Measurements from ENCODE around the gene KCNJ5. TPM values are rescaled to one million over a fixed set of nuclear protein-coding genes. Genes with fewer than 3 reads are reported as not detected.
A peak's percentile ranks its signal among the peaks of the same experiment; 100 is the strongest.

KCNJ5 gene
- polyA plus RNA-seq, 1 donor, result 3.6 TPM

DNA sequence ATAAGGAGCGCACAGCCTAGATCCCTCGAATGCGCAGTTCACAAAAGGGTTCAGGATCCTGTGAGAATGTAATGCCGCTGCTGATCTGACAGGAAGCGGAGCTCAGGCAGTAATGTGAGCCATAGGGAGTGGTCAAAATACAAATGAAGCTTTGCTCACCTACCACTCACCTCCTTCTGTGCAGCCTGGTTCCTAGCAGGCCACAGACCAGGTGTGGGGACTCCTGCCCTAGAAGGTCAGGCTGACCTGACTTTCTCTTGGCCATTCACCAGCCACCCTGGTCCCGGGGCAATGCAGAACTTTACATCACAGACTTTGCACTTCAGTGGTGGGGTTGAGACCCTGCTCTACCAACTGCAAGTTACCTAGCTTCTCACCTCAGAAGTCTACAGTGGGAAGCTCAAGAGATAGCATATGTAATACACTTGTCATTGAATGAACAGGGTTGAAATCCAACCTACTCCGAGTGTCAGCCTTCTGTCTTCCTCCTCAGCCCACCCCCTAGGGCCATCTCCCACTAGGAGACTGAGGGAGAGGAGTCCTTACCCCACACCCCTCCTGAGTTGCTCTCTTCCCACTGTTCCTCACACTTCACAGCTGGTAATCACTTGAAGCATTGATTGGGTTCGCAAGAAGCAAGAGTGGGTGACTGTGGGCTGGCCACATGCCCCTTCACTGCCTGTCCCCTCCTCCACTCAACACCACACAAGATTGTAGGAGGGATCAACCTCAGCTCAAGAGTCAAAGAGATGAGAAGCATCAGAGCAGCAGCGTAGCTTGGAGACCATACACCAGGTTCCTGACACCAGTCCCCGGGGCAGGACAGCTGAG is 22.1 kb upstream of the KCNJ5 start:
- DNase-seq, result no peak

DNA sequence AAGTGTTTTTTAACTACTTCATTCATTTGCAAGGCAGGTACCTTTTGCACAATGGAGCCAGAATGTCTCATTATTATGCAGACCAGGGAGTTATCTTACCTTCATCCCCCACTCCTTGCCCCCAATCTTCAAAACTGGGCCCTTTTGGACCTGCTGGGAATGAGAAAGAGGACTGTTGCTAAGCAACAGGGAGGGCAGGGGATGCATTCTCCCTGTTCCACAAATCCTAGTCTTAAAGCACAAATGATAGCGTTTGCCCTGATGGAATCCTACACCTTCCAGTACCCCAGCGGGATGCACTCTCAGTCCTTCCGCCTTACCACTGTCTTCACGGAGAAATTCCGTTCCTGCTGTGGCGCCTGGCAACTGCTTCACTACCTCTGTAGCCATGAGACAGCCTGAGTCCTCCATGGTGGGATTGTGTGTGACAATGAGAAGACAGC is 20.0 kb upstream of the KCNJ5 start:
- DNase-seq, result no peak

DNA sequence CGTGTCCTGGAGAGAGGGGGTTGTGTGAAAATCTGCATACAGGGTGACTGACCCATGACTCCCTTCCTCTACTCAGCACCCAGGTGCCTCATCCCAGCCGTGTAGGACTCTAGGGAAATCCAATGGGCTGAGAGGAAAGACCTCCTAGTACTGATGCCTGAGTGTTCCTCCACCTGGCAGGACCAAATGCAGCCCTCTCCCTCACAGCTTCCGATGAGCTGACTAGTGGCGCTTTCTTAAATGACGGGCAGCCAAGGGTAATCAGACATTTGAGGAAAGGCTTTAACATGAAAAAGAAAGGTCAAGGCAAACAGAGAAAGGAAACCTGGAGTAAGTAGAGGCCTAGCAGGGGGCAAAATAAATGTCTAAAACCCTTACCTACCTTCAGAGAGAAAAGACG is 19.1 kb upstream of the KCNJ5 start:
- DNase-seq, result no peak

DNA sequence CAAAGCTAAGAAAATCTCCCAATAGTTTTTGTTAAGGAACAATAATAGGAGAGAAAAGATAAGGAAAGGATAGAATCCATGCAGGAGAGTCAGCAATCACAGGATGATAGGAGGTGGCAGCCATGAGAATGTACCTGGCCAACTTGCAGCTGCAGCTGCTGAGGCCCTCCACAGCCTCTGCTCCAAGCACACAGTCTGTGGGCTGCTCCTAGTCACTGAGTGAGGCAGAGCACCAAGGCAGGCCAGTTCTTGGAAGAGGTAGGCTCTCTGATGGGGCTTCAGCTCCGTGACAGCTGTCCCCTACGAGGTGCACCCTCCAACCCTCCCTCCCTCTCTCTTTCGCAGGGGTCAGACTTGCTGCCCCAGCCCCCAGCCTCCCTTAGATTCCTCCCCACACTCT is 18.6 kb upstream of the KCNJ5 start:
- DNase-seq, result no peak

DNA sequence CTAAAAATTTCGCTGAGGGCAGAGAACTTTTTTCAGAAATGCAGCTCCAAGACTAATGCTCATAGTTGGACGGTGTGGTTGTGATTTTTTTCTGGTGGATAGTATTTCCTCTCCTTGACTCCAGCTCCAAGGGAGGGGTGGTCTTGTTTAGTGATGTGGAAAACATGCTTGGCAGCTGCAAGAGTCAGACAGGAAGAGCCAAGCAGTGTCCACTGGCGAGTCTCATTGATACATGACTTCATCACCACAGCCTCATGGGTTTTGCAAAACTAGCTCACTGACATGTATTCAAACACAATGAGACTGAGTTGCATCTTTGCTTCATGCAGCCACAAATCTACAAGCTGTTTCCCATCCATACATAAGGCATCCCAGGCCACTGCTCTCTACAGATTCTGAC is 16.7 kb upstream of the KCNJ5 start:
- no peak for DNase-seq

DNA sequence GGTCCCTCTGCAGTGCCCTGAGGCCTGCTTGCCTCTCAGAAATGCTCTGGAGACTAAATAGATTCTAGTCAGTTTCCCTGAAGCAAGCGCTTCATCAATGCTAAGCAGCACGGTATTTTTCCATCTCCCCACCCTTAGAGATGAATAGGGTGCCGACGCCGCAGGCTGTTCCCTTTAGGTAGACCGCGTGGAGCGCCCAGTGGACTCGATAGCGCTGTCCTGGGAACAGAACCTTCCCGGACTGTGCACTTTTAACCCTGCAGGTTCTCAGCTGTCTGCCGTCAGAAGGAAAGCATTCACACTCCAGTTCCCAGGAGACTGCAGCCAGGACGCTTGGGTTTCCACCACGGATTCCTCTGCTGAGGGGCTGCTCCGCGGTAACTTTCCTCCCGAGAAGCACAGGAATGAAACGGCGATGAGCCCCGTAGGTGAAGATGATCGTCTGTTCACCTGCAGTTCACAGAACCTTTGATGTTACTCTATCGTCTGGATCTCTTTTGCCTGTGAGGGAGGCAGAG is 15.0 kb upstream of the KCNJ5 start:
- DNase-seq, result no peak

DNA sequence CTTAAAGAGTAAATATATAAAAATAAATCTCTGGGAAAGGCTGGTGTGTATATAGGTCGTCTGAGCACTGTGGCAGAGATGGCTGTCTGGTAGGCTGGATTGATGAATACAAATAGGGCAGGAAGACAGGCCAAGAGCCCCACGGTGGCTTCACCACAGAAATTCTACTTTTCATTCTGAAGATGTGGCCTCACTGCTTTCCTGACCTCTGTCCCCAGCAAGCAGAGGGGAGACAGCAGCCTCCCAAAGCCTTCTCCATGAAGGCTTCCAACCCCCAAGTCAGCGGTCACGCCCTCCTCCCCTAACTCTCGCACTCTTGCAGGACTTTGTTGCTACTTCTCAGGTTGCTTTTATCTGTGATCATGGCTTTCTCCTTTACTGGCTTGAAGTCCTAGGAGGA is 13.4 kb upstream of the KCNJ5 start:
- DNase-seq, result no peak

DNA sequence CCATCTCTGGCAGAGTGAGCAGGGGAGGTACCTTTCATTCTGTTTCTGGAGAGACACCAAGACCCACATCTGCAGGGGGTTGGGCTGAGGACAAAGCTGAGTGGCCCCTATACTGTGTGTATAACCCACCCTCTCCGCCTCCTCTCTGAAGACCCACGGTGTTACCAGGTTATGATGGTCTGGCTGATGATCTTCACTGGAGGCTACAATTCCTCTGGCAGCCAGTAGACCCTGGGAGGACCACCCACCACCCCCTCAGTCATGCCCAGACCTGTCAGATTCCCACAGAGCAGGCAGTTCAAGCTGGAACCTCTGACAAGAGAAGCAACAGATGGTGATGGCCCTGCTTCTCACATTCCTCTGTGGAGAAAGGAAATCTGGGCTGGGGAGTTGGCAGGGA is 12.7 kb upstream of the KCNJ5 start:
- DNase-seq, result no peak

DNA sequence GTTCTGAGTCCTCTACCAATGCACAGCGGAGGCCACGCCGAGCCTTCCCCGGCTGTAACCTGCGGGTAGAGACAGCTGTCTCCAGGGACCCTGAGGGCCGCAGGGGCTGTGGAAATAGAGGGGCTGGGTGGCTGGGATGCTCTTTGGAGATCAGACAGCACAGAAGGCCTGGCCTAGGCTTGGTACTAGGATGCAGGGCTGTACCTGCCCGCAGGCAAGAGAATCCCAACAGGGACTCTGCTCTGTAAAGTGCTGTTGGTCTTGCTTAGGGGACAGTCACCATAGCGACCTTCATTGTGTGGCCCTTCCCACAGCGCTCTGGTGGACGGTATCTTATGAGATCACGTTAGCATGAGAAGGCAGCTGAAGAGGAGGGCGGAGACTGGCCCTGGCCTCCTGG is 11.3 kb upstream of the KCNJ5 start:
- no peak for DNase-seq

DNA sequence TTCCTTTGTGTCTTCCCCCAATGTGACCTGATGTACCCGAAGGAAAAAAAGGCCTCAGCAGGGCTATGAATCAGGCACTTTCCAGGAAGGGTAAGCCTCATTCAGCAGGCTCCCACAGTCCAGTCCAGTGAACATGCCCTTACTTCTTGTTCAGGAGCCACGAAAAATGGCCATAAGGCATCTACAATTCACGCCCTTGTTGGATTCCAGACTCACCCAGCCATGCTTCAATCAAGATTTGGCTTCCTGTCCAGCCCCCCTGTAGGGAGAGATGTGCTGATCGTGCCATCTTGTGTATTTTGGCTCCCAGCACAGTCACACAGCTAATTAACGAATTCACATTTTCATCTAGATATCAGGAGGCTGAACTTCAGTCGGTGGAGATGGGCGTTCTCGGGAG is 9.9 kb upstream of the KCNJ5 start:
- no peak for DNase-seq

DNA sequence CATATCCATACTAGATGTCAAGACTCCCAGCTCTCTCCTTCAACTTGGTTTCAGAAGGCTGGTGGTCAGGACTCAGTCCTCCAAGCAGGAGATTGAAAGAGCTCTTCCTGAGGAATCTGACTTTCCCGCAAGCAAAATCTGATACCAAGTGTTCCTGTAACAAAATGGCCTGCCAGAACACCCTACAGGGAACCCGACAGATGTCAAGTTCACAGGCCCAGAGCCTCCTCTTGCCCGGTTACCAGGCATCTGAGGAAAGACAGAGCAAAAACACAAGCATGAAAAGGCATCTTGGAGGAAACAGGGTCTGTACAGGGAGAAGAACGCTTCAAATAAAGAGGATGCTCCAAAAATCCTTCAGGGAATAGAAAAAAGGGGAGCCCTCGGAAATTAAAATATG is 8.7 kb upstream of the KCNJ5 start:
- DNase-seq, result no peak

DNA sequence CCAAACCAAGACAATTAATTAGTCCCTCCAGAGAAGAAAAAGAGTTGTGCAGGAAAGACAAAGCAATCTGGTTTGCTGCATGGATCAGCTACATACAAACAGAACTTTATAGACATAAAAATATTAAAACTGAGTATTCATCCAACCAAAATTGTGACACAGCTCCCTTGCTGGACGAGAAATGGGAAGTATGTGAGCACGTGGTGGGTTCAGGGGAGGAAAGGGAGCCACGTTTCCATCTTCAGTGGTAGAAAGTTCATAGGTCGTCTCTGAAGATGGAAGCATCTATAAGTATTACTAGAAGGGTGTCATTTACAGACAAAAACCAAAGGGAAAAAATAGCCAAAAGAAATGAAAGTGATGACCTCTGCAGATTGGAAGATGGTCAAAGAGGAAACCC is 7.1 kb upstream of the KCNJ5 start:
- no peak for DNase-seq

DNA sequence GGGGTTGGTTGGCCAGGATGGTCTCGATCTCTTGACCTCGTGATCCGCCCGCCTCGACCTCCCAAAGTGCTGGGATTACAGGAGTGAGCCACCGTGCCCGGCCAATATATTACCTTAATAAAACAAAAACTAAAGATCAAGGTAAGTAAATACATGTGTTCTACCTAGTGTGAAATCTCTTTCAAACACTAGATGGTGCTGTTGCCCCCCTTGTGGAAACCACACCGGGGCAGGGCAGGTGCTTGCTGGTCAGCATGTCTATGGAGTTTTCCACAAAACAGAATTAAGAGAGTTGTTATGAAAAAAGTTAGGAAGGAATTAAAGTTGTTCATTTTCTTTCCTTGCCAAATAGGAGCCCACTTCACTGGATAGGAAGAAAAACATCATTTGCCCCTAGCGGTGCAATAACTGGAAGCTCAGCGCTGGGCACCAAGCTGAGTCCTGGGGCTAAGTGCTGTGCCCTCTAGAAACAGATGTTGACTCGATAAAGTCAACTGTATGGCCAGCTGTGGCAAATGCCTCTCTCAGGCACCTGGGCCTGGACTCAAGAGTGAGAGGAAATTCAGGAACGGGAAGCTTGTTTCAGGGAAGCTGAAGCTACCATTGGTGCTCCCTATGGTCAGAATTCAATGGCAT is 6.3 kb upstream of the KCNJ5 start:
- peak; percentile 77 for DNase-seq

DNA sequence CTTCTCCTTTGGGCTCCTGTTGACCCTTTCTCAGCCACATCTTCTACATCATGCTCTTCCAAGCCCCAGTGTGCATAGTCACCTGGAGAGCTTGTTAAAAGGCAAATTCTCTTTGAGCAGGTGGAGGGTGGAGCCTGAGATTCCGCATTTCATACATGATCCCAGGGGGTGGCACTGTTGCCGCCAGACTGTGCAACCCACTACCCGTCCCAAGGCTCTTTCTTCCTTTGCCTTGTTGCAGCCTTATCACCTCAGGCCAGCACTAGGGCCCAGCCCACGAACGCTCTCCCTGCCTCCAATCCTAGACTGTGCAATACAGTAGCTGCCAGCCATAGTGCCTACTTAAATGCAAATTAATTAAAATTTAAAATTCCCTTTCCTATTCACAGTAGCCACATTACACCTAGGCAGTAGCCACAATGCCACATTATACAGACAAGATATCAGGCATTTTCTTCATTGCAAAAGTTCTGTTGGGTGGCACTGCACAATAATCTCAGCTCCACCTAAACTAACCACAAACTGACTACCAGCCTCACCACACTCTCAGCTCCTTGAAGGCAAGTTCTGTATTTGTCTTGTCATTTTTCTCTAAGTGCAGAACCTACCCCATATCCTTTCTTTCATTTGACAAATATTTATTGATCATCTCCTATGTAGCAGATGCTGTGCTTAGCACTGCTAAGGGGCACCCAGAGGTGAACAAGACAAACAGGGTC is 4.6 kb upstream of the KCNJ5 start:
- no peak for DNase-seq

DNA sequence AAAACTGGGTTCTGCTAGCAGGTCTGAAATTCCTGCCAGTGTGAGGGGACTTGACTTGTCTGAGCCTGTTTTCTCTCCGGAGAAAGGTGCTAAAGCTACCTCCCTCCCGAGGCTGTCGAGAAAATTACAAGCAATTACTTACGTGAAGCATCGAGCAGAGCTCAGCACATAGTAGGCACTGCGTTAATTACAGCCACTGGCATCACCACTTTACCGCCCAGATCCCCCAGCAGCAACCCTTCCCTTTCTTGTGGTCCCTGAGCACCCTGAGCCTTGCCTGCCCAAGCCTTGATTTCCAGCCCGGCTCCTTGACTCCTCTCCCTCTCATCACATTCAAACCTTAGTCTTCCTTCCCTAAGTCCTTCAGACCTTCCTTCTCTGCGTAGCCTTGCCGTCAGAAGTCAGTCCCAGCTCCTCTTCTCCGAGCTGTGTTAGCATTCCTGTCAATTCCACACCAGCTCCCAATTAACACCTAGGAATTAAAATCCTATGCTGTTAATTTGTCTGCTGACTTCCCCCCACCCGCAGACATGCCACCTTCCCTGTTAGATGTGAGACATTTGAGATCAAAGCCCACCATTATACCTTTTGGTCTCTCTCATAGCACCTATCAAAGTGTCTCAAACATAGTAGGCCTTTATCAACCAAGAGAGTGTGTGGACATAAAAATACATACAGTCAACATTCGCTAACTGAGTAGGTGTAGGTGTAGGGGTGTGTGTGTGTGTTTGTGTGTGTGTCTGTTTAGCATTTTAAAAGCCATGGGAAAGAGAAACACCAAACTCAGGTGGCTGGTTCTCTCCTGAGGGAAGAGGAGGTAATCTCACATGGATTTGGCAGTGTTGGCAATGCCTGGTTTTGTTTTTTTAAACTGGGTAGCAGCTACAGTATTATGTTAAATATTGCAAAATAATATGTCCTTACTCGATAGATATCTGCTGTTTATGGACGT is 2.8 kb upstream of the KCNJ5 start:
- no peak for DNase-seq

DNA sequence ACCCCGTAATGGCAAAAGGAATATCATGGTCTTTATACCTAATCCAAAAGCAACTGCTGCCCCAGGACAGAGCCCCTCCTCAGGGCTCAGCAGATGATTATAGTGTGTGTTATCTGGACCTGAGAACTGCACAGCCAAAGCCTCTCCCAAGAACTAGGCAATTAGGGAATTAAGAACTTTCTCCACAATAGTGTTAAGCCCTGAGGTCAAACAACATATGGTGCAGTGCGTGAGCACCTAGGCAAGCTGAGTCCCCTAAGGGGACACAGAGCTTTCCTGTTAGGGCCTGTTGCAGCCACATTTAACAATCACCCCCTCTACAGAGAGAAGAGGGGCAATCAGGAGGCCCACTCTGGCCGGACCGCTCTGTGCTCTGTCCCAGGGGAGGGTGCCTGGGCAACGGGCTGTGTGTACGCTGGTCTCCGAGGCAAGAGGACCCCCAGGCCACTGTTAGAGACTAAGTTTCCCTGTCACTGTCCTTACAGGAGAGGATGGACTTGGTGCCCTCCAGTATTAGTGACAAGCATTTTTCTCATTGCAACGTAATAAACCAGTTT is 1.4 kb upstream of the KCNJ5 start:
- no peak for DNase-seq

DNA sequence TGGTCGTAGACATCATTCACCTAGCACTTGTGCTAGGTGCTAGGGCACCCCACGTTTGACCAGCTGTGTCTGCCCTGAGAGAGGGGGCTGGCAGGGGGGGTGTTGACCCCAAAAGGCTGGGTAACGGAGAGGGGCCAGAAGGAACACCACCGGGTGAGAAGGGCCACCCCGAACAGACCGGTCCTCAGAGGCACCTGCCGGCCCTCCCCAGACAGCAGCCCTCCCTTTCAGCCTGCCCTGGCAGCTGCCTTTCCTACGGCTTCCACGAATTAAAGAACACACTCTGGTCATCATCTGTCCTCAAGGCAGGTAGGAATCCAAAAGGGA is 977 bp upstream of the KCNJ5 start:
- DNase-seq, result no peak

DNA sequence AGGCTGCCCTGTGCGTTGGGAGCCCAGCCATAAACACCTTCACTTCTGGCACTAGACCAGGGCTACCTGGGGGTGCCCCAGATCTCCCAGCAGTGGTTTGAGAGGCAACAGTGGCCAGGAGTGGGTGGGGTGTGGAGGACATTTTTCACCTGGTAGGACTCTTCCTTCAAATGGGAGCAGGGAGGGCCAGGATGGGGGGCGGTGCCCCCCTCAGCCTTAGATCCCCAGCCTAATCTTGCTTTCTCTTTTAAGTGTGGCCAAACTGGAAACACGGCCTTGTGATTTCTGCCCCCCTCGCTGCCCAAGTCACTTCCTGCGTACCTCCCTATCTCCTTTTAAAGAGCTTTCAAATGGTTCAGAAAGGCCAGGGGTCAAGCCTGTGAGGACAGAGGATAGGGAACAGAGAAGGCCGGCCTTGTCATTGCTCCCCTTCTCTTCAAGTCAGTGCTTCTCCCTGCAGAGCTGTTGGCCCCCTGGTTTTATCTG is 800 bp downstream of the KCNJ5 start:
- no peak for DNase-seq

DNA sequence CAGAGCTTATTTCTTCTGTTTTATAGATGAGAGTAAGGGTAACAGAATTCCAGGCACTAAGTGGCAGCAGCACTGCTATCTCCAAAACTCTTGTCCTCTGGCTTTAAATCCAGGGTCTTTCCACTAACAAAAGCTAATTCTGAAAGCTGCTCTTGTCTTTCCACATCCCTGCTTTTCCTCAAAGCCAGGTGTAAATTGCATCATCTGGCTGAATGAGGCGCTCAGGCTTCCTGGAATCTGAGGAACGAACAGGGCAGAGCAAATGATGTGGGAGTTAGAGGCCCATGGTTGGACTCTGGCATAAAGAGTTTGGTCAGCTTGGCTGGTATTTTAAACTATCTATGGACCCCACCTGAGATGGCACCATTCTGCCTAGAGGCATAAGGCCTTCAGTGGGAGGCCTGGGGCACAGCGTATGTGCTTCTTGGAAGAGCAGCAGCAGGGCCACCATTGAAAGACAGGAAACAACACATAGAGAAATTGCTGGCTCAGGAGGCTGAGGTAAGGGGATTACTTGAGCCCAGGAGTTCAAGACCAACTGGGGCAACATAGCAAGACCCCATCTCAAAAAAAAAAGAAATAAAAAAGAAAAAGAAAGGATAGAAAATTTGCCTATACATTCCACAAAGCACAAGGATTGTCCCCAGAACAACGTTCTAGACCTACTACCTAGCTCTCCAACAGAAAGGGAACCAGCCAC is 1.9 kb downstream of the KCNJ5 start:
- DNase-seq, result no peak

DNA sequence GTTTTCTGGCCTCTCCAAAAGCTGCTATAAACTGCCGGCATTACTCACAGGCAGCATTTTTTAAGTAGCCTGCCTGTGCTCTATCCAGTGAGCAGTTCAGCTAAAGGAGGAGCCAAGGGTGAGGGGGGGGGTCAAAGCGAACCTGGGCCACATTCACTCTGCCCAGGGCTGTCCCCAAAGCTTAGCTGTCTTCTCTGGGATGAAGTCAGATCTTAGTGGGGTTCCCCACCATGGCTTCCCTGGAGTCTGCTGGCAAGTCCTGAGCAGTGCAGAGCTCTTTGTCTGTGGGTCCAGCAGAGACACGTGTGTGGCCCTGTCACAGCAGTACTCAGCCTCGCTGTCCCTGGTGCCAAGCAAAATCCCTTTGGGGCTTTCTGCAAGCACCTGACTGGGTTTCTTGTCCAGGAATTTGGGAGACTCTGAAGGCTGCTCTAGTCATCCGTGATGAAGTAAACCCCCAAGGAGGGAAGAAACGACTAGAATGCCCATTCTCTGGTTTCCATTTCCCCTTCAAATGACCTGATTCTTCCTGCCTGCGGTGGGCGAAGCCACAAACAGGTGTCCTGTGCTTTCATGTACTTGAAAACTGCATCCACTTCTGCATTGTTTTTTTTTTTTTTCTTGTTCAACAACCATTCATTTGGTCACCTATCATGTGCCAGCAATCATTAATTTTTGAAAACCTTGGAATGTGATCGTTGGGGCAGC is 2.6 kb downstream of the KCNJ5 start:
- DNase-seq, result no peak

All from left kidney (tissue), 2 donors.